HL-60 (cell line): Measurements from ENCODE around the gene FAM47B.

Source experiments
- DNase-seq, 2 experiments: peaks; one replicate each; pipeline ENCODE4 v3.0.0-alpha.2; 2010 to 2020; ENCODE audit warnings: low read depth in 1 of 2, low spot score in 1 of 2
- H3K27ac ChIP-seq: fragments of 250-450 bp; sonication (Bioruptor Pico); replicated peaks from 2 replicates; pipeline ENCODE4 v1.5.1; 2020; ENCODE audit warnings: mild to moderate bottlenecking, moderate library complexity
- H3K27me3 ChIP-seq: fragments of 250-450 bp; sonication (Bioruptor Pico); 2 replicates; pipeline ENCODE4 v1.5.1; 2021; ENCODE audit warnings: mild to moderate bottlenecking, moderate library complexity; ENCODE audit not compliant: insufficient read depth, poor library complexity, severe bottlenecking
- H3K4me3 ChIP-seq: replicated peaks from 2 replicates; pipeline ENCODE4 v1.5.1; 2011; ENCODE audit warnings: mild to moderate bottlenecking, control low read depth, low read length; ENCODE audit not compliant: insufficient read depth
- GABPA ChIP-seq: IDR thresholded peaks from 2 replicates; pipeline ENCODE4 v1.6.1; 2012; ENCODE audit warnings: low read depth
- POLR2AphosphoS5 ChIP-seq: IDR thresholded peaks from 2 replicates; pipeline ENCODE4 v1.6.1; 2012; ENCODE audit warnings: low read depth
- SPI1 ChIP-seq: IDR thresholded peaks from 2 replicates; pipeline ENCODE4 v1.6.1; 2012; ENCODE audit warnings: low read depth, mild to moderate bottlenecking, borderline replicate concordance
- TF ChIP-seq, protein P1 (sequence below): IDR thresholded peaks from 2 replicates; pipeline ENCODE4 v1.6.1; 2012; ENCODE audit warnings: low read depth; ENCODE audit not compliant: insufficient replicate concordance
- TF ChIP-seq, protein P2 (sequence below): IDR thresholded peaks from one replicate; pipeline ENCODE4 v1.5.1; 2011; ENCODE audit warnings: low read length, control low read depth, inconsistent platforms; ENCODE audit not compliant: insufficient read depth

Gene FAM47B

DNA sequence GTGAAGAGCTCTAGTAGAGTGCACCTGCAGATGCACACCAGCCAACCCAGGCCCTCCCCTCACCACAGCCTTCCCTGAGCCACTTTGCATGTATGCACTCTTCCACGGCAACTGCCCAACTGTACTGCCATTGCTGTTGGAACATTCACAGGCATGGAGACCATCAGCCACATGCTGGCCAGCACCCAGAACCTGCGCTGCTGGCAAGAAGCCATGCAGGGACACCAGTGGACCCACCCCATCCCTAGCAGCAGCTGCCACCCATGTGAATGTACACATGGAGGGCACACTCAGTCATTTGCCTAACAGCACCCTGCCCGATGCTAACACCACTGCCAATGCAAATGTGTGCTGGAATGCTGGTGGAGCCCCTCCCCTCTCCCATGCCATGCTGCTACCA lies 35.6 kb downstream of the FAM47B start:
- DNase-seq, result no peak
- Histone ChIP-seq H3K27ac (no peak overlapping the region), H3K27me3 (no peaks in the 10 kb centered on the region), H3K4me3 (no peak overlapping the region)
- TF ChIP-seq GABPA (no peak), POLR2AphosphoS5 (no peak), SPI1 (no peak)
- TF ChIP-seq, protein P1, sequence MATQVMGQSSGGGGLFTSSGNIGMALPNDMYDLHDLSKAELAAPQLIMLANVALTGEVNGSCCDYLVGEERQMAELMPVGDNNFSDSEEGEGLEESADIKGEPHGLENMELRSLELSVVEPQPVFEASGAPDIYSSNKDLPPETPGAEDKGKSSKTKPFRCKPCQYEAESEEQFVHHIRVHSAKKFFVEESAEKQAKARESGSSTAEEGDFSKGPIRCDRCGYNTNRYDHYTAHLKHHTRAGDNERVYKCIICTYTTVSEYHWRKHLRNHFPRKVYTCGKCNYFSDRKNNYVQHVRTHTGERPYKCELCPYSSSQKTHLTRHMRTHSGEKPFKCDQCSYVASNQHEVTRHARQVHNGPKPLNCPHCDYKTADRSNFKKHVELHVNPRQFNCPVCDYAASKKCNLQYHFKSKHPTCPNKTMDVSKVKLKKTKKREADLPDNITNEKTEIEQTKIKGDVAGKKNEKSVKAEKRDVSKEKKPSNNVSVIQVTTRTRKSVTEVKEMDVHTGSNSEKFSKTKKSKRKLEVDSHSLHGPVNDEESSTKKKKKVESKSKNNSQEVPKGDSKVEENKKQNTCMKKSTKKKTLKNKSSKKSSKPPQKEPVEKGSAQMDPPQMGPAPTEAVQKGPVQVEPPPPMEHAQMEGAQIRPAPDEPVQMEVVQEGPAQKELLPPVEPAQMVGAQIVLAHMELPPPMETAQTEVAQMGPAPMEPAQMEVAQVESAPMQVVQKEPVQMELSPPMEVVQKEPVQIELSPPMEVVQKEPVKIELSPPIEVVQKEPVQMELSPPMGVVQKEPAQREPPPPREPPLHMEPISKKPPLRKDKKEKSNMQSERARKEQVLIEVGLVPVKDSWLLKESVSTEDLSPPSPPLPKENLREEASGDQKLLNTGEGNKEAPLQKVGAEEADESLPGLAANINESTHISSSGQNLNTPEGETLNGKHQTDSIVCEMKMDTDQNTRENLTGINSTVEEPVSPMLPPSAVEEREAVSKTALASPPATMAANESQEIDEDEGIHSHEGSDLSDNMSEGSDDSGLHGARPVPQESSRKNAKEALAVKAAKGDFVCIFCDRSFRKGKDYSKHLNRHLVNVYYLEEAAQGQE, result no peak
- TF ChIP-seq, protein P2, sequence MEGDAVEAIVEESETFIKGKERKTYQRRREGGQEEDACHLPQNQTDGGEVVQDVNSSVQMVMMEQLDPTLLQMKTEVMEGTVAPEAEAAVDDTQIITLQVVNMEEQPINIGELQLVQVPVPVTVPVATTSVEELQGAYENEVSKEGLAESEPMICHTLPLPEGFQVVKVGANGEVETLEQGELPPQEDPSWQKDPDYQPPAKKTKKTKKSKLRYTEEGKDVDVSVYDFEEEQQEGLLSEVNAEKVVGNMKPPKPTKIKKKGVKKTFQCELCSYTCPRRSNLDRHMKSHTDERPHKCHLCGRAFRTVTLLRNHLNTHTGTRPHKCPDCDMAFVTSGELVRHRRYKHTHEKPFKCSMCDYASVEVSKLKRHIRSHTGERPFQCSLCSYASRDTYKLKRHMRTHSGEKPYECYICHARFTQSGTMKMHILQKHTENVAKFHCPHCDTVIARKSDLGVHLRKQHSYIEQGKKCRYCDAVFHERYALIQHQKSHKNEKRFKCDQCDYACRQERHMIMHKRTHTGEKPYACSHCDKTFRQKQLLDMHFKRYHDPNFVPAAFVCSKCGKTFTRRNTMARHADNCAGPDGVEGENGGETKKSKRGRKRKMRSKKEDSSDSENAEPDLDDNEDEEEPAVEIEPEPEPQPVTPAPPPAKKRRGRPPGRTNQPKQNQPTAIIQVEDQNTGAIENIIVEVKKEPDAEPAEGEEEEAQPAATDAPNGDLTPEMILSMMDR, result no peak

- H3K27ac ChIP-seq, result no peak overlapping the region
- H3K4me3 ChIP-seq, result no peak overlapping the region
- DNase-seq, result no peak
- TF ChIP-seq SPI1, result no peak
- TF ChIP-seq, protein P2, result no peak
- TF ChIP-seq POLR2AphosphoS5, result no peak
- TF ChIP-seq, protein P1, result no peak
- TF ChIP-seq GABPA, result no peak
- no peaks in the 10 kb centered on the region for H3K27me3 ChIP-seq
Measured at GRCh38 chrX:34987646-34988045, 45.0 kb downstream of the FAM47B start.
